ENCODE results near the gene BCAM. TPM values are rescaled to one million over a fixed set of nuclear protein-coding genes. Genes with fewer than 3 reads are reported as not detected.

Gene BCAM
- polyA plus RNA-seq, 1 donor = 201 TPM

- no peak for DNase-seq (ENCODE audit: low read depth)
These were observed 16.6 kb upstream of the BCAM start for GRCh38 chr19:44792281-44792680.

- no peak for DNase-seq (ENCODE audit: low read depth)
These were observed 14.3 kb upstream of the BCAM start for GRCh38 chr19:44794610-44795009.

- DNase-seq (ENCODE audit: low read depth) = no peak
These were observed 13.4 kb upstream of the BCAM start for GRCh38 chr19:44795398-44795987.

DNA sequence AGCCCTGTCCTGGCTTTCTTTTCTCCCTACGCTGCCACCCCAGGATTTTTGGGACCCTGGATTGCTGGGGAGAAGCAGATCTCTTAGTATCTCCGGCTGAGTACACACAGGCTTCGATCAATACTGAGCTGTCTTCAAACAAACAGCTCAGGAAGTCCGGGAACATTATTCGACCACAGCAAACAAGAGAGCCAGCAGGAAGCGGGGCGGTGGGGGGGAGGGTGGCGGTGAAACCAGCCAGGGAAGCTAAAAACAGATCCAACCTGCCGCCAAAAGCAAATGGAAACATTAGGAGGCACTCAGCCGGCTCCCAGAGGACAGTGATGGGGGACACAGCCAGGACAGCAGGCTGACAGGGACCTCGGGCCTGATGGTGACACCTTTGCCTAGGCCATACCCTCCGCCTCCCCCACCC lies 12.2 kb upstream of the BCAM start:
- DNase-seq (ENCODE audit: low read depth) = no peak

GRCh38 chr19:44799627-44800346 lies 9.1 kb upstream of the BCAM start:
- DNase-seq (ENCODE audit: low read depth) = no peak

- DNase-seq (ENCODE audit: low read depth) = no peak
These were observed 8.4 kb upstream of the BCAM start for GRCh38 chr19:44800461-44800860.

DNA sequence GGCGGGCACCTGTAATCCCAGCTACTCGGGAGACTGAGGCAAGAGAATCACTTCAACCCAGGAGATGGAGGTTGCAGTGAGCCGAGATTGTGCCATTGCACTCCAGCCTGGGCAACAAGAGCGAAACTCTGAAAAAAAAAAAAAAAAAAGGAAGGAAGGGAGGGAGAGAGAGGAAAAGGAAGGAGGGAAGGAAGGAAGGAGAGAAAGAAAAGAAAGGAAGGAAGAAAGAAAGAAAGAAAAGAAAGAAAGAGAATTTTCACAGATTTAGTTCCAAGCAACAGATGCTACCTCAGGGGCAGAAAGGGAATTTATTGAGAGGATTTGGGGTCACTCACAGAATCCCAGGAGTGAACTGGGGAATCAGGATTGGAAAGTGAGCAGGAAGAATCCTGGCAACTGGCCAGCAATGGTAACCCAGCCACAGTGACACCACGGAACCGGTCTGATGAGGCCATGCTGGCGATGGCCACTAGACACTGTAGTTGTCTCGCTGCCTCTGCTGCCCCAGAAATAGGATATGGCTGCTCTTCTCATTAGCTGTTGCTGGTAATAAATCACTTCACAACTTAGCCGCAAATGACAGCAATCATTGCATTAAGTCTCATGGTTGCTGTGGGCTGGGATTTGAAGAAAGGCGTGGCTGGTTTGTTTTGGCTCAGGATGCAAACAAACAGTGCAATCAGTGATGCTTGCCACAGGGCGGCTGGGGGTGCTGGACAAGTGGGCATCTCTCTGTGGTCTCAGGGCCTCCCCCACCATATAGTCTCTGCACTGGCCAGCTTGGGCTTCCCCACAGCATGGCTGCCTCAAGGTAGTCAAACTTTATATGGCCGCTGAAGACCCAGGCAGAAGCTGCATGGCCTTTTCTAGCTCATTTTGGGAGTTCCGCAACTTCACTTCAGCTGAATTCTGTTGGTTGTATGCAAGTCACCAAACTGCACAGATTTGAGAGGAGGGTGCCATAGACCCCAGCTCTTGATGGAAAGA lies 5.2 kb upstream of the BCAM start:
- no peak for DNase-seq (ENCODE audit: low read depth)

- no peak for DNase-seq (ENCODE audit: low read depth)
These were observed 2.6 kb upstream of the BCAM start for GRCh38 chr19:44806291-44806690.

GRCh38 chr19:44807162-44807561 lies 1.7 kb upstream of the BCAM start:
- DNase-seq (ENCODE audit: low read depth) = no peak

- DNase-seq (ENCODE audit: low read depth) = no peak
These were observed 1.0 kb upstream of the BCAM start for GRCh38 chr19:44807652-44808462.

DNA sequence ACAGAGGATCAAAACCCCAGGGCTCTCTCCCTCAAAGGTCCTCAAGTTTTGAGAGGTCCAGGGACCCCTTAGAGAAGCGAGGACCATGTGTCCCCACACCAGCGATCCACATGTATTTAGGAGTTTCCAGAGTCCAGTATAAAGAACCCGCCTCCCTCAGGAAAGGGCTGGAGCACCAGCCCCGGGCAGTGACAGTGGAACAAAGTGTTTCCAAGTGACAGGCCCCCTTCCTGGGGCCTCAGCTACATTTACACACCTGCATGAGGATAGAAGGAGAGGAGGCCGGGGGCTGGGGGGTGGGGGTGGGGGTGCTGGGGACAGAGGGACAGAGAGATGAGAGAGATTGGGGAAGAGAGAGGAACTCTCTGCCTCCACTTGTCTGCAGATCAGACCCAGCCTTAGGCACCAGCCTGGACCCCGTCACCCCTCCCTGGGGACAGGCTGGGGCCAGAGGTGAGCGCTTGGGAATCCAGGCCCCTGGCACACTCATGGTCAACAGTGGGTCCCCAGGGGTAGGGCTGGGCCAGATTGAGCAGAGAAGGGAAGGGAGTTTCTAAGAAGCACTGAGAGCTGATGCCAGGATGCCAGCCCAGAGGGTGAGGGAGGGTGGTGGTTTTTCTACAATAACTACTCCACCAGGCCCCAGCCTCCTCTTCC lies 802 bp downstream of the BCAM start:
- no peak for DNase-seq (ENCODE audit: low read depth)

GRCh38 chr19:44810234-44811121 lies 1.6 kb downstream of the BCAM start:
- no peak for DNase-seq (ENCODE audit: low read depth)

GRCh38 chr19:44811122-44811419 lies 2.2 kb downstream of the BCAM start:
- no peak for DNase-seq (ENCODE audit: low read depth)

DNA sequence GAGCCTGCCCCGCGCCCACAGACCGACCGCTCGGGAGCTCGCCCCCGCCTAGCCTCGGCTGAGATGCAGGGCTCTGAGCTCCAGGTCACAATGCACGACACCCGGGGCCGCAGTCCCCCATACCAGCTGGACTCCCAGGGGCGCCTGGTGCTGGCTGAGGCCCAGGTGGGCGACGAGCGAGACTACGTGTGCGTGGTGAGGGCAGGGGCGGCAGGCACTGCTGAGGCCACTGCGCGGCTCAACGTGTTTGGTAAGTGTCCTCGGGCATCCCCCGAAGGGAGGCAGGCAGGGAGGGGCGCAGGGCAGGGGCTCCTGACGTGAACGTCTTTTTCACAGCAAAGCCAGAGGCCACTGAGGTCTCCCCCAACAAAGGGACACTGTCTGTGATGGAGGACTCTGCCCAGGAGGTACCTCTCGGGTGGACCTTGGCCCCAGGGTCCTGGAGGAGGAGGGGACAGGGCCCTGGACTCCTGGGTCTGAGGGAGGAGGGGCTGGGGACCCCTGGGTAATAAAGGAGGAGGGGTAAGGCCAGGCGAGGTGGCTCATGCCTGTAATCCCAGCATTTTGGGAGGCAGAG lies 3.3 kb downstream of the BCAM start:
- no peak for DNase-seq (ENCODE audit: low read depth)

DNA sequence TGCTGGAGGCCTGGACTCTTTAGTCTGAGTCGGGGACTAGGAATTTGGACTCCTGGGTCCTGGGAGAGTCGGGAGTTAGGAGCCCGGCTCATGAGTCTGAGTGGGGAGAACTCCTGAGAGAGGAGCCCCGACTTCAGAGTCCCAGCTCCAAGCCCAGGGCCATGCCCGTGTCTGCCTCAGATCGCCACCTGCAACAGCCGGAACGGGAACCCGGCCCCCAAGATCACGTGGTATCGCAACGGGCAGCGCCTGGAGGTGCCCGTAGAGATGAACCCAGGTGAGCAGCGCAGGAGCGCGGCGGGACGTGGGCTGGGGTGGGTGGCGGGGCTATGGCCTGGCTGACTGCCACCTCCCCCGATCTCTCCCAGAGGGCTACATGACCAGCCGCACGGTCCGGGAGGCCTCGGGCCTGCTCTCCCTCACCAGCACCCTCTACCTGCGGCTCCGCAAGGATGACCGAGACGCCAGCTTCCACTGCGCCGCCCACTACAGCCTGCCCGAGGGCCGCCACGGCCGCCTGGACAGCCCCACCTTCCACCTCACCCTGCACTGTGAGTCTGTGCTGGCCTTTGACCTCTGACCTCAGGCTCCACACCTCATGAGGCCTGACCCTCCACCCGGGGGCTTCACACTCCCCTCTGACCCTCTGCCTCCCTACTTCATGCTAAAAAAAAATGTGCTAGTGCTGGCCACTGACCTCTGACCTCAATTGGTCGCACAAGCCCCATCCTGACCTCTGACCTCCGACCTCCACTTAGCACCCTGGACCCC lies 4.4 kb downstream of the BCAM start:
- DNase-seq (ENCODE audit: low read depth) = no peak

- no peak for DNase-seq (ENCODE audit: low read depth)
These were observed 5.1 kb downstream of the BCAM start for GRCh38 chr19:44813841-44814470.

DNA sequence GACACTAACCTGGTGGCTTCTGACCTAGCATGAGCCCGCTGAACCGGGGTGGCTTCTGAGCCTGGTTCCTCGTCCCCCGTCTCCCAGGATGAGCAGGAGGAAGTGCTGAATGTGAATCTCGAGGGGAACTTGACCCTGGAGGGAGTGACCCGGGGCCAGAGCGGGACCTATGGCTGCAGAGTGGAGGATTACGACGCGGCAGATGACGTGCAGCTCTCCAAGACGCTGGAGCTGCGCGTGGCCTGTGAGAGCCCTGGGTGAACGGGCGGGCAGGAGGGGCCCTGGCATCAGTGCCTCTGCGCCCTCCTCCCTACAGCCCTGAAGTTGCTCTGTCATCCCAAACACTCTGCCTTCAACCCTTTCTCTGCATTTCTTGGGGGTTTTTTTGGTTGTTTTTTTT lies 5.6 kb downstream of the BCAM start:
- no peak for DNase-seq (ENCODE audit: low read depth)

DNA sequence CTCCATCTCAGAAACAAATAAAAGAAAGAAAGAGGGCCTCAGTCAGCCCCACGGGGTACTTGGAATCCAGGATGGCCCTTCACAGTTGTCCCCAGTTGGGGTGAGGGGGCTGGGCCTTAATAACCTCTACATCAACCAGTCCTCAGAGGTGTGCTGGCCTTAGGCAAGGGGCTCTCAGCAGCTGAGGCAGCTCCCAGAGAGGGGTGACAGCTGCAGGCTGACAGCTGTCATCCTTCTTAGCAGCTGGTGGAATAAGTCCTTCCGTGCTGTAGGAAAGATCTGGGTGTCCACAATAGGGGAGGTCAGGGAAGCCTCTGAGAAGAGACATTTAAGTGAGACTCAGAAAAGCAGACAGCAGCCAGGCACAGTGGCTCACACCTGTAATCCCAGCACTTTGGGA lies 7.4 kb downstream of the BCAM start:
- no peak for DNase-seq (ENCODE audit: low read depth)
